GM18873 (cell line): ENCODE measurements around the gene ADORA2A.

Experiments
- ATAC-seq: cut with Tn5 transposase; IDR thresholded peaks from one replicate; pipeline ENCODE4 v1.9.1; 2021; ENCODE audit warnings: mild to moderate bottlenecking, moderate library complexity, moderate number of reproducible peaks; ENCODE audit not compliant: unreplicated experiment, low FRiP score

Gene ADORA2A

GRCh38 chr22:24430431-24431308, 3.3 kb downstream of the ADORA2A start:
- no peak for ATAC-seq

- no peak for ATAC-seq
Observed at GRCh38 chr22:24431309-24432034, 4.1 kb downstream of the ADORA2A start.

GRCh38 chr22:24432059-24432853, 4.9 kb downstream of the ADORA2A start:
- no peak for ATAC-seq

DNA sequence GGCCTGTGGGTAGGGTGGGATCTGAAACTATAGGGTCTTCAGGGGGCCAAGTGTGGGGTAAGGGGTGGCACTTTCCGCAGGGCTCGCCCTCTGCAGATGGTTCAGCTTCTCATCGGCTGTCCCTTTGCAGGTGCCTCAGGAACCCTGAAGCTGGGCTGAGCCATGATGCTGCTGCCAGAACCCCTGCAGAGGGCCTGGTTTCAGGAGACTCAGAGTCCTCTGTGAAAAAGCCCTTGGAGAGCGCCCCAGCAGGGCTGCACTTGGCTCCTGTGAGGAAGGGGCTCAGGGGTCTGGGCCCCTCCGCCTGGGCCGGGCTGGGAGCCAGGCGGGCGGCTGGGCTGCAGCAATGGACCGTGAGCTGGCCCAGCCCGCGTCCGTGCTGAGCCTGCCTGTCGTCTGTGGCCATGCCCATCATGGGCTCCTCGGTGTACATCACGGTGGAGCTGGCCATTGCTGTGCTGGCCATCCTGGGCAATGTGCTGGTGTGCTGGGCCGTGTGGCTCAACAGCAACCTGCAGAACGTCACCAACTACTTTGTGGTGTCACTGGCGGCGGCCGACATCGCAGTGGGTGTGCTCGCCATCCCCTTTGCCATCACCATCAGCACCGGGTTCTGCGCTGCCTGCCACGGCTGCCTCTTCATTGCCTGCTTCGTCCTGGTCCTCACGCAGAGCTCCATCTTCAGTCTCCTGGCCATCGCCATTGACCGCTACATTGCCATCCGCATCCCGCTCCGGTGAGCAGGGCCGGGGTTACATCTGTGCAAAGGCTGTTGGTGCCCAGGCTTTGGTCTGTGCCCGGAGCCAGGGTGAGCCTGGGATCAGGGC, 5.8 kb downstream of the ADORA2A start:
- ATAC-seq = no peak

GRCh38 chr22:24433828-24434470, 6.5 kb downstream of the ADORA2A start:
- ATAC-seq = peak; percentile 64

- ATAC-seq = peak; percentile 45
Observed at GRCh38 chr22:24434471-24435322, 7.3 kb downstream of the ADORA2A start.

DNA sequence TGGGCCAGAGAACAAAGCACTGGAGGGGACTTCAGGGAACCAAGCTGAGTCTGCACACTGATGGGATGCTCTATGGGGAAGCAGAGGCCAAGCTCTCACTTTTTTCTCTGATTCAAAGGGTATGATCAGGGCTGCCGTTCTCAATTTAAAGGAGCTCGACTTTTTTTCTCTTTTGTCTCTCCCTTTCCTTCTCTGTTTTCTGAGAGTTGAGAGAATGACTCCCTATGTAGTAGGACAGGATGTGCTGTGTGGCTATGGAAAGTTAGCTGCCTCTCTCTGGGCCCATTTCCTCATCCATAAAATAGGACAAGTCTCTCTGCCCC, 7.9 kb downstream of the ADORA2A start:
- ATAC-seq = no peak

DNA sequence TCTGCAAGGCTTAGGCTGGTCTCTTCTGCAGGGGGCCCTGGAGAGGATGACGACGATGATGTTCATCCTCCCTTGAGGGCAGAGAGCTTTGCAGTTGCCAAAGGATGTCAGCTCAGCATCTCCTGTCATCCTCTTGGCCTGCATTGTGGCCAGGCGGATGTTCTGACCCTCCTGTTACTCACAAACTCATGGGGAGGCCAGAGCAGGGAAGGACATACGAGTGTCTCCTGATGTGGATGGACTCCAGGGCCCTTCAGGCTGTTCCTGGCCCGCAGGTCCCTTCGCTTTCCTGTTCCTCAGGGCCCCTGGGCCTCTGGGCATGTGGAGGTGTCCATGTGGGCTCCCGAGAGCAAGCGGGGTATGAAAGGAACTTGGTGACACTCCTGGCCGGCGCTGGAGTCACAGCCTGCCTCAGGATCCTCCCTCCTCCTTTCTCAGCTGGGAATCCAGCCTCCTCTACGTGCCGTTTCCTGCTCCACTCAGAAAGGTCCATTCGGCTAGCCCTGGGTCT, 8.5 kb downstream of the ADORA2A start:
- no peak for ATAC-seq

- no peak for ATAC-seq
Observed at GRCh38 chr22:24436553-24436952, 9.2 kb downstream of the ADORA2A start.

DNA sequence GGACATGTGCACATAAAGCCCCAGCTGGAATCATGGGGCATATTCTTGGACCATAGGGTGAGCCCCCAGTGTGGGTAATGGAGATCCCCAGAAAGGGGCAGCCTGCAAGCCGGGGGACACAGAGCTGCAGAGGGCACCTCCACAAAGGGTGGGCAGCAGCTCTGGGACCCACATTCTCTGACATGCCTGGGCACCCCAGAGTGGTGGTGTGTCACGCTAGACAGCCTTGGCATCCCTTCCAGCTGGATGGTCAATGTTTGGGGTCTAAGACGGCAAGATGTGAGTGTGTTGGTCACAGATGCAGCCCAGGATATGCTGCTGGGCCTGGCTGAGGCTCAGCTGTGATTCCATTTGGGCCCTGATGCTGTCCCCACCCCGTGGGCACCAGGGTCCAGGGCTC, 9.7 kb downstream of the ADORA2A start:
- ATAC-seq = no peak

- no peak for ATAC-seq
Observed at GRCh38 chr22:24437741-24438328, 10.4 kb downstream of the ADORA2A start.

DNA sequence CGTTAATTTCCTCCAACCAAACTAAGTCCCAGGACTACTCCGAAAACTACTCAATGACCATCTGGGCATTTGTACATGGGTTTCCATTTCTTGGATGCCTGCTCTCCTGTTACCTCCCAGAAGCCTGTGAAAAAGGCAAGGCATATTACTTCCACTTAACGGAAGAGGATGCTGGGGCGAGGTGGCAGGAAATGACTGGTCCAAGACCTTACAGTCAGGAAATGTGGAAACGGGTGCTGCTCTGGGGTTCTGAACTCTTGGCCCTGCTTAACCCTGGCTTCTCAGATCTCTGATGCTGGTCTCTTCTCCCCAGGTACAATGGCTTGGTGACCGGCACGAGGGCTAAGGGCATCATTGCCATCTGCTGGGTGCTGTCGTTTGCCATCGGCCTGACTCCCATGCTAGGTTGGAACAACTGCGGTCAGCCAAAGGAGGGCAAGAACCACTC, 12.9 kb downstream of the ADORA2A start:
- ATAC-seq = no peak

GRCh38 chr22:24440718-24441405, 13.5 kb downstream of the ADORA2A start:
- no peak for ATAC-seq

GRCh38 chr22:24441406-24442351, 14.3 kb downstream of the ADORA2A start:
- ATAC-seq = no peak

GRCh38 chr22:24442352-24442744, 14.9 kb downstream of the ADORA2A start:
- no peak for ATAC-seq

GRCh38 chr22:24443668-24444067, 16.3 kb downstream of the ADORA2A start:
- no peak for ATAC-seq

- no peak for ATAC-seq
Observed at GRCh38 chr22:24444251-24444650, 16.9 kb downstream of the ADORA2A start.
